ENCODE measurements around the gene FAM170B. TPM values are rescaled to one million over a fixed set of nuclear protein-coding genes. Genes with fewer than 3 reads are reported as not detected.

Gene FAM170B
- total and polyA plus RNA-seq, 2 experiments from 2014 or later, result not detected

GRCh38 chr10:49168831-49169500 lies 35.1 kb upstream of the FAM170B start:
- Mint-ChIP-seq H3K27me3 (ENCODE audit: insufficient read depth, low read depth, poor library complexity) (peaks cover 1% of the 10 kb centered on the region), H3K4me3 (no peak overlapping the region), H3K4me1 (peaks cover 11% of the 10 kb centered on the region), H3K36me3 (ENCODE audit: low read depth) (no peaks in the 10 kb centered on the region), H3K27ac (no peak overlapping the region), H3K9me3 (no peaks in the 10 kb centered on the region)
- Histone ChIP-seq H2AFZ (no peak overlapping the region), H3K27me3 (ENCODE audit: insufficient read depth) (no peaks in the 10 kb centered on the region), H3K4me3 (no peak overlapping the region), H3K27ac (ENCODE audit: low read depth) (no peak overlapping the region), H3K4me2 (no peak overlapping the region), H3K4me1 (ENCODE audit: insufficient read depth) (no peaks in the 10 kb centered on the region), H3F3A (replicated peaks; ENCODE audit: low read depth) (no peaks in the 10 kb centered on the region), H3K79me2 (replicated peaks; ENCODE audit: insufficient read depth) (no peaks in the 10 kb centered on the region), H3K36me3 (ENCODE audit: insufficient read depth) (no peaks in the 10 kb centered on the region), H4K20me1 (replicated peaks; ENCODE audit: insufficient read depth) (no peaks in the 10 kb centered on the region), H3K9me2 (ENCODE audit: insufficient read depth) (no peaks in the 10 kb centered on the region)
- TF ChIP-seq NANOG (IDR thresholded peaks at IDR 0.05; ENCODE audit: borderline replicate concordance), result no peak
- TF ChIP-seq ZNF114 (CRISPR knock-in tag; IDR thresholded peaks at IDR 0.05), result no peak
- no peak for TF ChIP-seq EZH2phosphoT487 (IDR thresholded peaks at IDR 0.05; ENCODE audit: unreplicated experiment)
- TF ChIP-seq ZNF462 (CRISPR knock-in tag; IDR thresholded peaks at IDR 0.05), result no peak
- no peak for TF ChIP-seq REST (IDR thresholded peaks at IDR 0.05; ENCODE audit: unreplicated experiment)
- TF ChIP-seq EZH2 (IDR thresholded peaks at IDR 0.05; ENCODE audit: low read depth, unreplicated experiment), result no peak
- TF ChIP-seq JUNB (IDR thresholded peaks at IDR 0.05; ENCODE audit: unreplicated experiment), result no peak
- TF ChIP-seq POLR2AphosphoS5 (IDR thresholded peaks at IDR 0.05; ENCODE audit: low read depth), result no peak
- TF ChIP-seq CREB1 (CRISPR knock-in tag; IDR thresholded peaks at IDR 0.05; ENCODE audit: low read depth), result no peak
- no peak for TF ChIP-seq CTCF (conservative IDR thresholded peaks at IDR 0.05; ENCODE audit: low read depth in 2 of 2)
- TF ChIP-seq ETS1 (IDR thresholded peaks at IDR 0.05), result no peak
- no peak for TF ChIP-seq ZNF331 (CRISPR knock-in tag; IDR thresholded peaks at IDR 0.05; ENCODE audit: low read depth)
- no peak for TF ChIP-seq STAT1 (IDR thresholded peaks at IDR 0.05; ENCODE audit: unreplicated experiment)
- DNase-seq (ENCODE audit: low spot score) (no peak), ATAC-seq (no peak)
